GM12801 (cell line): ENCODE results near the gene OR2V2.

Source experiments
- TF ChIP-seq, protein P1 (sequence below): IDR thresholded peaks from one replicate; pipeline ENCODE4 v1.5.1; 2011; ENCODE audit warnings: control low read depth; ENCODE audit not compliant: insufficient read length; ENCODE audit errors: extremely low read depth

OR2V2 gene

DNA sequence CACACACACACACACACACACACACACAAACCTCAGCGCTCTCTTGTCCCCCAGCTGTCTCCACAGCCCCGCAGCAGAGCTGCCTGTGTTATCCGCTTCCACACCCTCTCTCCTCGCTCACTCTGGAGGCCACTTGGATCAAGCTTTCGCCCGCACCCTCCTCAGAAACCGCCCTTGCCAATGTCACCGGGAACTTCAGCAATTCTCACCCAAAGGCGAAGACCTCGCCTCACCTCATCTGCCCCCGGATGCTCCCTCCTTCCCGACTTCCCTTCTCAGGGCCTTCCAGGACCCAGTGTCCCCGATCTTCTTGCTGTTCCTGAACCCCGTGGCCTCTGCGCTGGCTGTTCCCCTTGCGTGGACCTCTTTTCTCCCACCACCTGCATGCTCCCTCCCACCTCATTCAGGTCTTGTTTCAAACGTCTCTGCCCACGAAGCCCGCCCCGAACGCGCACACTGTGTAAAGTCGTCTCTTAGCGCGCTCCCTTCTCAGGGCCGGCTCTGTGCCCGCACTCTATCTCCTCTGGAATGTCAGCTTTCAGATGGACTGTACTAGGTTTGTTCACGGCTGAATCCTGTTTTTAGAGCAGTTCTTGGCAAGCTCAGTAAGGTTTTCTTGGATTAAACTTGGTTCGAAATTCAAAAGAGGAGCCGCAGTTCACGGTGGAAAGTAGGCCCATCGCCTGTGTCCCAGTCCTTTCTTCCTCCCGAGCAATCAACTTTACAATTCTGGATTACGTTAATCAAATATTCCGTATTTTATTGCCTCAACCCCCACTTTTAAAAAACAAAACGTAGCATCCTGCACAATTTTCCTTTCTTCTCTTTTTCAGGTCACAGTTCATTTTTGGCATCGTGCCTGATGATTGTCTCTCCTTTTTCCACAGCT, 58.6 kb downstream of the OR2V2 start:
- TF ChIP-seq, protein P1, sequence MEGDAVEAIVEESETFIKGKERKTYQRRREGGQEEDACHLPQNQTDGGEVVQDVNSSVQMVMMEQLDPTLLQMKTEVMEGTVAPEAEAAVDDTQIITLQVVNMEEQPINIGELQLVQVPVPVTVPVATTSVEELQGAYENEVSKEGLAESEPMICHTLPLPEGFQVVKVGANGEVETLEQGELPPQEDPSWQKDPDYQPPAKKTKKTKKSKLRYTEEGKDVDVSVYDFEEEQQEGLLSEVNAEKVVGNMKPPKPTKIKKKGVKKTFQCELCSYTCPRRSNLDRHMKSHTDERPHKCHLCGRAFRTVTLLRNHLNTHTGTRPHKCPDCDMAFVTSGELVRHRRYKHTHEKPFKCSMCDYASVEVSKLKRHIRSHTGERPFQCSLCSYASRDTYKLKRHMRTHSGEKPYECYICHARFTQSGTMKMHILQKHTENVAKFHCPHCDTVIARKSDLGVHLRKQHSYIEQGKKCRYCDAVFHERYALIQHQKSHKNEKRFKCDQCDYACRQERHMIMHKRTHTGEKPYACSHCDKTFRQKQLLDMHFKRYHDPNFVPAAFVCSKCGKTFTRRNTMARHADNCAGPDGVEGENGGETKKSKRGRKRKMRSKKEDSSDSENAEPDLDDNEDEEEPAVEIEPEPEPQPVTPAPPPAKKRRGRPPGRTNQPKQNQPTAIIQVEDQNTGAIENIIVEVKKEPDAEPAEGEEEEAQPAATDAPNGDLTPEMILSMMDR = no peak

DNA sequence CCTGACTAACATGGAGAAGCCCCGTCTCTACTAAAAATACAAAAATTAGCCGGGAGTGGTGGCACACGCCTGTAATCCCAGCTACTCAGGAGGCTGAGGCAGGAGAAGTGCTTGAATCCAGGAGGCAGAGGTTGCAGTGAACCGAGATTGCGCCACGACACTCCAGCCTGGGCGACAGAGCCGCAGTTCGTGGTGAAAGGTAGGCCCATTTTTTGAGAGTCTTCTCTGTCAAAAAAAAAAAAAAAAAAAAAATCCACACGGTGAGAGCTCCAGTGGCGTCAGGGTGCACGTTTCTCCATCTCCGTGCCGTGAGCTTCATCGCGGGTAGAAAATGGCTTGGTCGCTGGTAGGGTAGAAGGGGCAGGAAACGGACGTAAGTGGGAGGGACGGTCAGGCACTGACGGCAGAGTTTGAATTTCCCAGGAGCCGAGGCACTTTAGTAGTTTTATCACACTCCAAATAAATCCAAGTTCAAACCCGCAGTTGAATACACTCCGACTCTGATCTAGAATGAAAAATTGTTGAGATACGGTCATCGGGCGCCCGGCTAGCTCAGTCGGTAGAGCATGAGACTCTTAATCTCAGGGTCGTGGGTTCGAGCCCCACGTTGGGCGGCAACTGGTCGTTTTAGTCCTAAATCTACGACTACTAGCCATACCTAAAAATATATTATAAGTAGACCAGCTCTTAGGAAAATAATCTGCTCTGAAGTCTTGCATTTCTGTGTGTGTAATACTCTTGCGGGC, 60.0 kb downstream of the OR2V2 start:
- TF ChIP-seq, protein P1 = no peak

DNA sequence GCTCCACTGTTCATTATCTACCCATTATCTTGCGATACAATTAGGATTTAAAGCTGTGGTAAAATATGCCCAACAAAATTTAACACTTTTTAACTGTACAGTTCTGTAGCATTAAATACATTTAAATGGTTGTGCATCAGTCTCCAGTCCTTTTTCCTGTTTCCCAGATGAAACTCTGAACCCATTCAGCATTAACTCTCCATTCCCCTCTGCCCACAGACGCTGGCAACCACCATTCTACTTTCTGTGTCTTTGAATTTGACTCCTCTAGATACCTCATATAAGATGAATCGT, 60.5 kb downstream of the OR2V2 start:
- TF ChIP-seq, protein P1 = no peak
